WERI-Rb-1 (cell line): ENCODE data around the gene RASA3.

Experiments used
- DNase-seq: peaks from one replicate; pipeline ENCODE4 v3.0.0-alpha.2; 2020
- H3K27ac ChIP-seq: fragments of 250-450 bp; sonication (Bioruptor Pico); 2 replicates; pipeline ENCODE4 v1.5.1; 2020; ENCODE audit warnings: mild to moderate bottlenecking, moderate library complexity
- H3K27me3 ChIP-seq: fragments of 250-450 bp; sonication (Bioruptor Pico); 2 replicates; pipeline ENCODE4 v1.5.1; 2021; ENCODE audit warnings: mild to moderate bottlenecking, low read depth, moderate library complexity; ENCODE audit not compliant: insufficient read depth, severe bottlenecking
- H3K36me3 ChIP-seq: fragments of 250-450 bp; sonication (Bioruptor Pico); 2 replicates; pipeline ENCODE4 v1.5.1; 2020; ENCODE audit warnings: mild to moderate bottlenecking, moderate library complexity
- H3K4me3 ChIP-seq: 2 replicates; pipeline ENCODE4 v1.5.1; 2011; ENCODE audit warnings: low read depth, mild to moderate bottlenecking, control low read depth, low read length
- H3K9me3 ChIP-seq: fragments of 250-450 bp; sonication (Bioruptor Pico); 2 replicates; pipeline ENCODE4 v1.5.1; 2021; ENCODE audit warnings: mild to moderate bottlenecking, moderate library complexity; ENCODE audit not compliant: severe bottlenecking
- TF ChIP-seq, protein P1 (sequence below): IDR thresholded peaks from 2 replicates; pipeline ENCODE4 v1.5.1; 2011; ENCODE audit warnings: low read depth, mild to moderate bottlenecking, control low read depth, inconsistent platforms, low read length

Gene RASA3

GRCh38 chr13:113930671-113931637 lies 201.5 kb downstream of the RASA3 start:
- peak; percentile 8 for DNase-seq
- Histone ChIP-seq H3K27me3 (no peaks in the 10 kb centered on the region), H3K27ac (no peak overlapping the region), H3K4me3 (no peak overlapping the region), H3K36me3 (no peaks in the 10 kb centered on the region), H3K9me3 (no peaks in the 10 kb centered on the region)
- TF ChIP-seq, protein P1, sequence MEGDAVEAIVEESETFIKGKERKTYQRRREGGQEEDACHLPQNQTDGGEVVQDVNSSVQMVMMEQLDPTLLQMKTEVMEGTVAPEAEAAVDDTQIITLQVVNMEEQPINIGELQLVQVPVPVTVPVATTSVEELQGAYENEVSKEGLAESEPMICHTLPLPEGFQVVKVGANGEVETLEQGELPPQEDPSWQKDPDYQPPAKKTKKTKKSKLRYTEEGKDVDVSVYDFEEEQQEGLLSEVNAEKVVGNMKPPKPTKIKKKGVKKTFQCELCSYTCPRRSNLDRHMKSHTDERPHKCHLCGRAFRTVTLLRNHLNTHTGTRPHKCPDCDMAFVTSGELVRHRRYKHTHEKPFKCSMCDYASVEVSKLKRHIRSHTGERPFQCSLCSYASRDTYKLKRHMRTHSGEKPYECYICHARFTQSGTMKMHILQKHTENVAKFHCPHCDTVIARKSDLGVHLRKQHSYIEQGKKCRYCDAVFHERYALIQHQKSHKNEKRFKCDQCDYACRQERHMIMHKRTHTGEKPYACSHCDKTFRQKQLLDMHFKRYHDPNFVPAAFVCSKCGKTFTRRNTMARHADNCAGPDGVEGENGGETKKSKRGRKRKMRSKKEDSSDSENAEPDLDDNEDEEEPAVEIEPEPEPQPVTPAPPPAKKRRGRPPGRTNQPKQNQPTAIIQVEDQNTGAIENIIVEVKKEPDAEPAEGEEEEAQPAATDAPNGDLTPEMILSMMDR = no peak

DNA sequence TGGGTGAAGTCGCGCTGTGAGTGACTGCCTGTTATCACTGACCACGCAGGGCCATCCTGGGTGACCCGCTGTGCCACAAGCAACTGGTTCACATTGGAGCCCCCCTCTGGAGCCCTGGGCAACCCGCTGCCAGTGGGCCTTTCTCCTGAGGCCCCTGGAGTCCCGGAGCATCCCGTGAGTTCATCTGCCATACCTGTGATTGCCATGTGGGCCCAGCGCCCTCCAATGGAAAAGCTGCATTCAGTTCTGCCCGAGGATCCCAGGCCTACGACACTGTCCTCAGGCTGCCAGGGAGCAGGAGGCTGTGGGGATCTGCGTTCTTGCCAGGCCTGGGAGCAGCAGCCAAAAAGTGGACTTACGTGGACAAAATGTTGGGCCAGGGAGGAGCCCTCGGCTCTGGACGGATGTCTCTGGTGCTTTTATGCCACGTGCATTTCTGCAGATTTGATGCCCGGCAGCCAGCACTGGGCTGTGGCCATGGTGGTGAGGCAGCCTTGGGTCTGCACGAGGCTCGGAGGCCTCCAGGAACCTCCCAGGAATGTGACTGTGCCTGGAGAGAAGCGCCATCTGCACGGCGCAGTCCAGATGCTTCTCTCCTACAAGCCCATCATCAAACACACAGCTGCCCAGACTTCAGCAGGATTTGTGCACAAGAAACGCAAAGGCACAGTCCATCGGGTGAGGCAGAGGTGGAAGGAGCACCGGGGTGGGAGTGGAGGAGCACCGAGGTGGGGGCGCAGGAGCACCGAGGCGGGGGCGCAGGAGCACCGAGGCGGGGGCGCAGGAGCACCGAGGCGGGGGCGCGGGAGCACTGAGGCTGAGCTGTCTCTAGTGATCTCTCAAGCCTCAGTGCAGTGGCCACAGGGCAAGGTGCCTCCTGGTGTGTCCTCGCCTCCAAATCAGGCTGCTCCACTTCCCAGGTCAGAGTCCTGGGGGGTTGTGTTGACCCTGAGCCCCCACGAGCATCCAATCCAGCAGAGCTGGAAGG lies 202.5 kb downstream of the RASA3 start:
- peak; percentile 28 for DNase-seq
- no peaks in the 10 kb centered on the region for H3K27me3 ChIP-seq
- H3K4me3 ChIP-seq = no peak overlapping the region
- no peak overlapping the region for H3K27ac ChIP-seq
- TF ChIP-seq, protein P1 = peak; percentile 42
- H3K36me3 ChIP-seq = no peaks in the 10 kb centered on the region
- H3K9me3 ChIP-seq = no peaks in the 10 kb centered on the region

DNA sequence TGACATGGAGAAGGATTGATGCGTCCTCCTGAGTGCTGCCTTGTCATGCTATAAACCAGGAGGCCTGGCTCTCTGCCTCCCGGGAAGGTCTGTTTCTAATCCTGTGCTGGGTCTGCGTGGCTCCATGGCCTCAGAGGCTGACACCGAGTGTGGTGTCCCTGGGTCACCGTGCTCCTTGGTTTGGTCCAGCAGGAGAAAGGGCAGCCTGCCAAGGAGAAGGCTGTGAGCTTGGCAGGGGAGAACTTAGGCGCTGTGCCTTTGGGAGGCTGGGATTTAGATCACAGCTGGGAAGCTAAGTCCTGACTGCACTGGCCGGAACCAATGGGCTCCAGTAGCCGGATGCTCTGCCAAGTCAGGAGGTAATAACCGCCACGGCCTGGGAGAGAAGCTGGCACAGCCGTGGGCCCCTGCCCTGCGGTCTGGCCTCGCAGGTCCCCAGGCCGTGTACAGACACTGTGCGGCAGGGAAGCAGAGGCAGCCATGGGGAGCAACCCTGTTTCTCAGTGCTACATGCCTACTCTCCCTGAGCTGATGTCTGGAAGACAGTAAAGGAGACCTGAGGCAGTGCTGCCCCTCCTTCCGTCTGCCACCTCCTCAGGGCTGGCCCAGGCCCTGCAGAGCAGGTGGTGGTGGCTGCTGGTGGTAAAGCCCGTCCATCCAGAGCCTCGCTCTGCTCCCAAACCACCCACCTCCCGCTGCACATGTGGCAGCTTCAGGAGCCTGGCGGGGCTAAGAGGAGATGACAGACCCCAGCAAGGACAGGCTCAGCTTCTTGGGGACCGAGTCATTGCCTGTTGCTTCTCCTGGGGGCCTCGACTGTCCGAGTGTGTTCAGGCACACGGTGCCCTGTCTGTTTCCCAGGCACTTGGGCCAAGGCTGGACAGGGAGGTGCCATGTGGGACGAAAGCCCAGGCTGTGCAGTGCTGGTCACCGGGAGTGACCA lies 203.5 kb downstream of the RASA3 start:
- H3K36me3 ChIP-seq = no peaks in the 10 kb centered on the region
- H3K27me3 ChIP-seq = no peaks in the 10 kb centered on the region
- no peak overlapping the region for H3K4me3 ChIP-seq
- TF ChIP-seq, protein P1 = no peak
- DNase-seq = peak; percentile 8
- no peaks in the 10 kb centered on the region for H3K9me3 ChIP-seq
- H3K27ac ChIP-seq = no peak overlapping the region
